ENCODE data around the gene TASOR.
"Not testable (repeated sequence)": the region's sequence is repeated elsewhere in the genome, so short reads cannot be mapped to it uniquely, and the experiment has no call there.

Gene TASOR

DNA sequence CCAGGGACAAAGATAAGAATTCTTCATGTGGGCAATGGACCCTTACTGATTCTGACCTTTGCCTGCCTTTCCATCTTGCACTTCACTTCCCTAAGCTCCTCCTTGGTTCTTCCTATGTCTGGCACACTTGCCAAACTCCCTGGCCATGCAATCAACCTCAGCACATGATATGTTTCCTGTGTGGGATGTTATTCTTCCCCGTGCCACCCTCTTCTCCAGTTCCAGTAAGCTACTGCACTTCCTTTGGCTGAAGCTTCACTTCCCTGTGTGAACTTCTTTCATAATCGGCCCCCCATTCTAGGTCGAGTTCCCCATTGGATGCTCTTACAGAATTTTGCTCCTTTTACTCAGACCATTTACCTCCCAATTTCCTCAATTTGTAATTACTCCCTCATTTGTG, 10.7 kb upstream of the TASOR start:
- Mint-ChIP-seq H3K27ac (peak overlapping the region; percentile 39 to 50), H3K4me1 (ENCODE audit: low read depth in 2 of 2) (peaks cover 32 to 43% of the 10 kb centered on the region in 2 donors), H3K36me3 (ENCODE audit: insufficient read depth) (peaks cover 3% of the 10 kb centered on the region), H3K4me3 (peak overlapping the region; percentile 67 to 85), H3K9me3 (no peaks in the 10 kb centered on the region), H3K27me3 (no peaks in the 10 kb centered on the region)
- ATAC-seq (replicated peaks) = no peak
- no peak for DNase-seq

DNA sequence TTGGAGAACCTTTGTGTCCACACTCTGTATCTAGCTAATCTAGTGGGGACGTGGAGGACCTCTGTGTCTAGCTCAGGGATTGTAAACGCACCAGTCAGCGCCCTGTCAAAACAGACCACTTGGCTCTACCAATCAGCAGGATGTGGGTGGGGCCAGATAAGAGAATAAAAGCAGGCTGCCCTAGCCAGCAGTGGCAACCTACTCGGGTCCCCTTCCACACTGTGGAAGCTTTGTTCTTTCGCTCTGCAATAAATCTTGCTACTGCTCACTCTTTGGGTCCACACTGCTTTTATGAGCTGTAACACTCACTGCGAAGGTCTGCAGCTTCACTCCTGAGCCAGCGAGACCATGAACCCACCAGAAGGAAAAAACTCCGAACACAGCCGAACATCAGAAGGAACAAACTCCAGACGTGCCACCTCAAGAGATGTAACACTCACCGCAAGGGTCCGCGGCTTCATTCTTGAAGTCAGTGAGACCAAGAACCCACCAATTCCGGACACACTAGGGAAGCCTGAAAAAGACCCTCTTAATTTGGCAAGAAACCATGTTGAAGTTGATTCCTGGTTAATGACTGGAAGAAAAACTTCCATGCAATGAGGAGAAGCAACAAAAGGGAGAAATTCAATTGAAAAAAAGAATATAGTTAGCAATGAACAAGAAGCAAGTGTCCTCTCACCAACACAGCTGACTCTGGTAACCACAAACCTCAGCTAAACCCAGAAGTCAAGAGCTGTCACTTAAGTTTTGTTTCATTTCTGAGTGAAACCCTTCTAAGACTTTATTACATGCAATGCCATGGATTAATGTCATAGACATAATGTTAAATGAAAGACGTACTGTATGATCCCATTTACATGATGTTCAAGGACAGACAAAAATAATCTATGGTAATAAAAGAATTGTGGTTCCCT, 9.7 kb upstream of the TASOR start:
- Mint-ChIP-seq H3K4me1 (ENCODE audit: low read depth in 2 of 2) (peaks cover 32 to 43% of the 10 kb centered on the region in 2 donors), H3K4me3 (peak overlapping the region; percentile 67 to 85), H3K27ac (peak overlapping the region; percentile 39 to 50)
- H3K27me3 Mint-ChIP-seq; H3K36me3 Mint-ChIP-seq (ENCODE audit: insufficient read depth); H3K9me3 Mint-ChIP-seq: not testable (repeated sequence)
- DNase-seq = peak; percentile 20 to 45 (median 30)
- ATAC-seq (replicated peaks) = peak; percentile 83

DNA sequence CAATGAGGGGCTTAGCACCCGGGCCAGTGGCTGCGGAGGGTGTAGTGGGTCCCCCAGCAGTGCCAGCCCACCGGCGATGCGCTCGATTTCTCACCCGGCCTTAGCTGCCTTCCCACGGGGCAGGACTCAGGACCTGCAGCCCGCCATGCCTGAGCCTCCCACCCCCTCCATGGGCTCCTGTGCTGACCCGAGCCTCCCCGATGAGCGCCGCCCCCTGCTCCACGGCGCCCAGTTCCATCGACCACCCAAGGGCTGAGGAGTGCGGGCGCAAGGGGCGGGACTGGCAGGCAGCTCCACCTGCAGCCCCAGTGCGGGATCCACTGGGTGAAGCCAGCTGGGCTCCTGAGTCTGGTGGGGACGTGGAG, 8.9 kb upstream of the TASOR start:
- H3K4me1 Mint-ChIP-seq (ENCODE audit: low read depth in 2 of 2) = peaks cover 32 to 43% of the 10 kb centered on the region in 2 donors
- H3K27me3 Mint-ChIP-seq; H3K9me3 Mint-ChIP-seq; H3K36me3 Mint-ChIP-seq (ENCODE audit: insufficient read depth); ATAC-seq (replicated peaks); DNase-seq: not testable (repeated sequence)
- peak overlapping the region in 1 of 2 donors; percentile 39 for H3K27ac Mint-ChIP-seq
- H3K4me3 Mint-ChIP-seq = peak overlapping the region in 1 of 2 donors; percentile 85

DNA sequence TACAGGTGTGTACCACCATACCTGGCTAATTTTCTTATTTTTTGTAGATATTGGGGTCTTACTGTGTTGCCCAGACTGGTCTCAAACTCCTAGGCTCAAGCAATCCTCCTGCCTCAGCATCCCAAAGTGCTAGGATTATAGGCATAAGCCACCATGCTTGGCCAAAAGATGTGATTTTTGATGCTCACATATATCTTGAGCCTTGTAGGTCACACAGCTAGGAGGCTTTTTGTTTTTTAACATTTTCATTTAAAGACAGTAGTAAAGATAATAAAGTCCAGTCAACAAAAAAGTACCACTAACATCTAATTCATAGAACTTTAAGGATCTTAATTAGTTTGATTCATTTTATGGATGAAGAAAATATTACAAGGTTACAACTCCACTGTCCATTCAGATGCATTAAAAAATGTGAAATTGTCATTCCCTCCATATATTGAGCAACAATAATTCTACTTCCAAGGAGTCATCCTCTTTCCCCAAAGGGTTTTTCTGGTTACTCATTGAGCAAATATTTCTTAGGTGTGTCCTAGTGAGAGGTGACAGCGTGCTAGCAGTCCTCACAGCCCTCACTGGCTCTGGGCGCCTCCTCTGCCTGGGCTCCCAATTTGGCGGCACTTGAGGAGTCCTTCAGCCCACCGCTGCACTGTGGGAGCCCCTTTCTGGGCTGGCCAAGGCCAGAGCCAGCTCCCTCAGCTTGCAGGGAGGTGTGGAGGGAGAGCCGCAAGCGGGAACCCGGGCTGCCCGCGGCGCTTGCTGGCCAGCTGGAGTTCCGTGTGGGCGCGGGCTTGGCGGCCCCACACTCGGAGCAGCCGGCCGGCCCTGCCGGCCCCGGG, 8.3 kb upstream of the TASOR start:
- peaks cover 32 to 38% of the 10 kb centered on the region in 2 donors for H3K4me1 Mint-ChIP-seq (ENCODE audit: low read depth in 2 of 2)
- H3K36me3 Mint-ChIP-seq (ENCODE audit: insufficient read depth) = no peaks in the 10 kb centered on the region
- H3K4me3 Mint-ChIP-seq = no peak overlapping the region
- no peak overlapping the region for H3K27ac Mint-ChIP-seq
- no peak for DNase-seq
- no peaks in the 10 kb centered on the region for H3K9me3 Mint-ChIP-seq
- no peak for ATAC-seq (replicated peaks)
- no peaks in the 10 kb centered on the region for H3K27me3 Mint-ChIP-seq

DNA sequence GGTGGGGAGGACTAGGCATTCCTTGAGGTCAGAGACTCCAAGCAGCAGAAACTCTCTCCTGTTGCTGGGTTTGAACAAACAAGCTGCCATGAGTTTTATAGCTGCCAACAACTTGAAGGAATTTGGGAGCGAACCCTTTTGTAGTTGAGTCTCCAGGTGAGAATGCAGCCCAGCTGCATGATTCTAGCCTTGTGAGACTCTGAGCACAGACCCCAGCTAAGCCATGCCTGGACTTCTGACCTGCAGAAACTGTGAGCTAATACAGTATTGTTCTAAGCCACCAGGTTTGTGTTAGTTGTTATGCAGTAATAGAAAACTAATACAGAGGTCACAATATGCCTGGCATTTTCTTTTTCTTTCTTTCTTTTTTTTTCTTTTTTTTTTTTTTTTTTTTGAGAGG, 6.2 kb upstream of the TASOR start:
- Mint-ChIP-seq H3K36me3 (ENCODE audit: insufficient read depth) (peaks cover 3% of the 10 kb centered on the region), H3K4me1 (ENCODE audit: low read depth in 2 of 2) (peaks cover 17 to 20% of the 10 kb centered on the region in 2 donors), H3K27me3 (no peaks in the 10 kb centered on the region), H3K9me3 (no peaks in the 10 kb centered on the region), H3K4me3 (no peak overlapping the region), H3K27ac (no peak overlapping the region)
- DNase-seq (no peak), ATAC-seq (replicated peaks) (no peak)

DNA sequence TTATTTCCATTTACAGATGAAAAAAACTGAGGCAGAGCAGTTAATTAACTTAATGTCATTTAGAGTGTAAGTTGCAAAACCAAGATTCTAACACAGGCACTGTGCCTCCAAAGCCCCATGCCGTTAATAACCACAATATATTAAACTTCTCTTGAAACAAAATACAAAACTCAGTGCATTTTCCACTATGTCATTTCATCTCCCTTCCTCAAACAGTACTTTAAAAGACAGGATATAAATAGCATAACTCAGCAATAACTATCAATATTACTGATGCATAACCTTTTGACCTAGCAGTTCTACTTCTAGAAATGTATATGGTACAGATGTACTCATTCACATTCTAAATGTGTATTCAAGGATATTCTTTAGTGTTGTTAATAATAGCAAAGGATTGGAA, 5.1 kb upstream of the TASOR start:
- peaks cover 11% of the 10 kb centered on the region for H3K36me3 Mint-ChIP-seq (ENCODE audit: insufficient read depth)
- DNase-seq (no peak), ATAC-seq (replicated peaks) (no peak)
- no peak overlapping the region for H3K4me3 Mint-ChIP-seq
- no peaks in the 10 kb centered on the region for H3K9me3 Mint-ChIP-seq
- H3K27me3 Mint-ChIP-seq = no peaks in the 10 kb centered on the region
- H3K27ac Mint-ChIP-seq = no peak overlapping the region
- peaks cover 10 to 14% of the 10 kb centered on the region in 2 donors for H3K4me1 Mint-ChIP-seq (ENCODE audit: low read depth in 2 of 2)

DNA sequence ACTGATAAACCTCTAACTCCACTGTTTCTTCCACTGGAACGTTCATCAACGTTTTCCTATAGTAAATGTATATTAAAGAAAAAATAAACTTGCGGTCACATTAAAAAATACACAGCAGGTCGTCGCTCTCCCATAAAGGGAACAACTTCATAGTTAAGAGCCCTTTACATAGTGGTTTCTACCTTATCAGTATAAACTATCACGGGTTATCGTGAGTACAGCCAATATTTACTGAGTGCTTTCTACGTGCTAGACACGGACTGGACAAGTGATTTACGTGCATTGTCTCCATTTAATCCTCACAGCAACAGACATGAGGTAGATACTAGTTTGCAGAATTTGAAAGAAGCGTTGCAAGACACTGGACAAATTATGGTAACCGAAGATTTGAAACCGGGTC, 964 bp upstream of the TASOR start:
- Mint-ChIP-seq H3K4me1 (ENCODE audit: low read depth in 2 of 2) (peaks cover 12 to 31% of the 10 kb centered on the region in 2 donors), H3K27me3 (no peaks in the 10 kb centered on the region), H3K9me3 (no peaks in the 10 kb centered on the region), H3K36me3 (ENCODE audit: insufficient read depth) (peaks cover 36% of the 10 kb centered on the region), H3K4me3 (peak overlapping the region; percentile 93 to 97), H3K27ac (peak overlapping the region; percentile 97 to 99)
- ATAC-seq (replicated peaks) = no peak
- no peak for DNase-seq

DNA sequence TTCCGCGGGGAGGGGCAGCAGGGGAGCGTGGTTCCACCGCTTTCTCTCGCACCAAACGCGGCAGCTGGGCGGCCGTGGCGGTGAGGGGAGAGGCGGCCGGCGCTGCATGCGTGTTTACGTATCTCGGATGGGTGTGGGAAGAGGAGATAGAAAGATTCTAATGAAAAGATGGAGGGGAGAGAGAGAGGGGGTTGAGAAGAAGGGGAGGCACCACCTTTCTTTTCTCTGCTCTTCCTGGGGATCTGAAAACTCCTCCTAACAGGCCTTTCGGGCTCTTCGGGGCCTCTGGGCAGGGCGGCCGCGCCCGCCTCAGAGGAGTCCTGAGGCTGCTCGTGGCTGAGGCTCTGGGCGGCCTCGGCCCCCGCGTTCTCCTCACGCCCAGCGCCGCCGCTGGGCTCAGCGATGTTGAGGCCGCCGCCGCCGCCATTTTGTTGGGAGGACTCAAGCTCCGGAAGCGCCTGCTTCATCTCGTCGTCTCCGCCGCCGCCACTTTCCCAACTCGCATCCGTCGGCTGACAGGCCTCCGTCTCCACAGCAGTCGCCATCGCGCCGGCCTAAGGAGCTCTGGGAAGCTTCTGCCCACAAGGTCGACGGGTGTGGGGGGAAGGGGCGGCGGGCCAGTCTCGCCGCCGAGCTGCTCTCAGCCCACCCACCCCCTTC, 473 bp downstream of the TASOR start:
- ATAC-seq (replicated peaks) = peak; percentile 67
- H3K27ac Mint-ChIP-seq = peak overlapping the region; percentile 97 to 99
- peak; percentile 64 to 72 (median 67) for DNase-seq
- no peaks in the 10 kb centered on the region for H3K27me3 Mint-ChIP-seq
- peaks cover 21 to 44% of the 10 kb centered on the region in 2 donors for H3K4me1 Mint-ChIP-seq (ENCODE audit: low read depth in 2 of 2)
- no peaks in the 10 kb centered on the region for H3K9me3 Mint-ChIP-seq
- H3K36me3 Mint-ChIP-seq (ENCODE audit: insufficient read depth) = peaks cover 44% of the 10 kb centered on the region
- peak overlapping the region; percentile 93 to 97 for H3K4me3 Mint-ChIP-seq

DNA sequence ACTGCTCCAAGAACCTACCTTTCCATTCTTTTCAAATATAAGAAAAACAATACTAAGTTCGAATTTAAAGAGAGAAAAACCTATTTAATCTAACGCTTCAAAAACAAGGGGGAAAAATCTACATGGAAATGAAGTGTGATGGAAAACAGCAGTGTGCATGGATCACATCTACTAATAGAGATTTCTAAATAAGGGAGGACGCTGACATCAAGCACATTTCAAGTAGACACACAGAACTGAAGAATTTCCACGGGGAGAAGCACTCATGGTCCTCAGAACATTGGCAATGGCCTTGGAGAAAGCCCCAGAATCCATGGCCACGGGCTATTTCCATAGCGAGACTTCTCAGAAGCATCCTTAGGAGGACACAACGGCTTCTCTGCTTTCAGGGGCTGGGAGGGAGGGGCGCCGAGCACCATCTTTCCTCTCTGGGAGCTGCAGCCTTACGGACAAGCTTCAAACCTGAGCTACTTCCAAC, 1.0 kb downstream of the TASOR start:
- Mint-ChIP-seq H3K9me3 (no peaks in the 10 kb centered on the region), H3K4me3 (peak overlapping the region; percentile 93 to 97), H3K27ac (peak overlapping the region; percentile 97 to 99), H3K27me3 (no peaks in the 10 kb centered on the region), H3K4me1 (ENCODE audit: low read depth in 2 of 2) (peaks cover 23 to 49% of the 10 kb centered on the region in 2 donors), H3K36me3 (ENCODE audit: insufficient read depth) (peaks cover 45% of the 10 kb centered on the region)
- ATAC-seq (replicated peaks) = no peak
- no peak for DNase-seq

DNA sequence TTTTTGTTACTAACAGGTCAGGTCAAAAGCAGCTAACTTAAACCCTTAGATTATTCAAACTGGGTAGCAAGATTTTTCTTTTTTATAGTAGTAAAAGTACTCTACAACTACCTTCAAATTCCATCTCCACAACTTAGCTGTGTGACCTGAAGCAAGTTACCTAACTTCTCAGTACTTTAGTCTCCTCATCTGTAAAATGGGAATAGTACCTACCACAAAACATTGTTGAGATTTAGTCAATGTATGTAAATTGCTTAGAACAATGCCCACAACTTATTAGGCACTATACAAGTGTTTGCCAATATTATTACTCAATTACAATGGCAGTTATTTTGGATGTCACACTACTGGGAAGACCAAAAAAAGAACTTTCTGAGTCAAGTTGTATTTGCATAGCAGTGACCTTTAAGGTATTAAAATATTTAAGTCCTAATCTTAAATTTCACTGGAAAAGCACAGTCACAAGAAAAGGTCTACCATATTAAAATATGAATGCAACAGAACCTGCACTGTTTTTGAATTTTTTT, 2.9 kb downstream of the TASOR start:
- Mint-ChIP-seq H3K4me1 (ENCODE audit: low read depth in 2 of 2) (peaks cover 23 to 66% of the 10 kb centered on the region in 2 donors), H3K9me3 (no peaks in the 10 kb centered on the region), H3K36me3 (ENCODE audit: insufficient read depth) (peaks cover 46% of the 10 kb centered on the region), H3K27ac (peak overlapping the region in 1 of 2 donors; percentile 97), H3K4me3 (peak overlapping the region in 1 of 2 donors; percentile 47), H3K27me3 (no peaks in the 10 kb centered on the region)
- ATAC-seq (replicated peaks) (no peak), DNase-seq (no peak)

DNA sequence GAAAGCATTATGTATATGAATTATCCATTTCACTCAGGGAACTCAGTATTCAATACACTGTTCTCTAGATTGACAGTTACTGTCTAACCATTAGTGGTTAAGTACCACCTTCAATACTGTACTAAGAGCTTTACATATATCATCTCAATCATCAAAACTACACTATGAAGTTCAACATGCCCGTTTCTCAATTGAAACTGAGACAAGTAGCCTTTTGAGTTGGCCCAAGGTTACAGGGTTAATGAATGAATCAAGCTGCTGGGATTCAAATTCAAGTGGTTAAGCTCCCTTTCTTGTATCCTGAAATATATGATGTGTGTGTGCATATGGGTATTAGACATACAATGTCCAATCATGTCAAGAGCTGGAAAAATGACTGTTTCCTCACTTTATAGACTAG, 5.8 kb downstream of the TASOR start:
- no peak for DNase-seq
- Mint-ChIP-seq H3K27ac (peak overlapping the region; percentile 71 to 89), H3K4me1 (ENCODE audit: low read depth in 2 of 2) (peaks cover 24 to 62% of the 10 kb centered on the region in 2 donors), H3K36me3 (ENCODE audit: insufficient read depth) (peaks cover 47% of the 10 kb centered on the region), H3K9me3 (no peaks in the 10 kb centered on the region), H3K27me3 (no peaks in the 10 kb centered on the region), H3K4me3 (peak overlapping the region; percentile 55 to 74)
- no peak for ATAC-seq (replicated peaks)

DNA sequence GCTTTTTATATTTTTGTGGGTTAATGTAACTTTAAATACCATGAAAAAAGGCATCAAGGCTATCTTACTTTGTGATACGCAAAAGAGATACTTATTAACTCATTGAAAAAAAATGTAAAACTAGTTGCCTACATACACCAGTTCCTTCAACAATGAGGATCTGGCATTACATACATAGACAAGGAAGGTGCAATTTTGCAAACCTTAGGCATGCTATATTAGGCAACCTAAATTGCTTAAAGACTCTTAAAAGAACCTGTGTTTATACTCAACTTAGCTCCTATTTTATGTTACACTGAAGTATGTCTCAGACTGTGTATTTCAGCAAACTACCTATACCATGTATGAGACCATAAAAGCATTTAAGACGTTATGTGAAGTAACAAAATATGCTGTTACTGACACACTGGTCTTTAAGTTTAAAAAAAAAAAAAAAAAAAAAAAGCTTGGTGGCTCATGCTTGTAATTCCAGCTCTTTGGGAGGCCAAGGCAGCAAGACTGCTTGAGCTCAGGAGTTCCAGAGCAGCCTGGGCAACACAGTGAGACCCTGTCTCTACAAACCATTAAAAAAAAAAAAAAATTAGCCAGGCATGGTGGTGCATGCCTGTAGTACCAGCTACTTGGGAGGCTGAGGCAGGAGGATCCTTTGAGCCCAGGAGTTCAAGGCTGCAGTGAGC, 9.1 kb downstream of the TASOR start:
- Mint-ChIP-seq H3K4me3 (no peak overlapping the region), H3K4me1 (ENCODE audit: low read depth in 2 of 2) (peaks cover 11 to 46% of the 10 kb centered on the region in 2 donors), H3K36me3 (ENCODE audit: insufficient read depth) (peaks cover 57% of the 10 kb centered on the region), H3K27ac (peak overlapping the region in 1 of 2 donors; percentile 53), H3K9me3 (no peaks in the 10 kb centered on the region), H3K27me3 (no peaks in the 10 kb centered on the region)
- no peak for DNase-seq
- ATAC-seq (replicated peaks) = no peak
